Muscle layer of duodenum (tissue), 2 donors: ENCODE measurements around the gene SPATA2.

ENCODE experiments used
- H3K27ac ChIP-seq: one replicate; pipeline ENCODE4 v1.7.0; 2013; ENCODE audit warnings: mild to moderate bottlenecking, low read length
- H3K27me3 ChIP-seq: one replicate; pipeline ENCODE4 v1.7.0; 2013; ENCODE audit warnings: low read depth, mild to moderate bottlenecking, control low read depth, low read length
- H3K36me3 ChIP-seq, 2 donors: one replicate each; pipeline ENCODE4 v1.7.0; 2013; ENCODE audit warnings: low read length in 2 of 2, control low read depth in 1 of 2, mild to moderate bottlenecking in 1 of 2; ENCODE audit not compliant: insufficient read depth in 2 of 2, control insufficient read depth in 1 of 2
- H3K4me1 ChIP-seq, 2 donors: one replicate each; pipeline ENCODE4 v1.7.0; 2013; ENCODE audit warnings: low read length in 2 of 2, mild to moderate bottlenecking in 2 of 2, control low read depth in 1 of 2, moderate library complexity in 1 of 2; ENCODE audit not compliant: insufficient read depth in 2 of 2, control insufficient read depth in 1 of 2
- H3K4me3 ChIP-seq, 2 donors: one replicate each; pipeline ENCODE4 v1.7.0; 2013; ENCODE audit warnings: low read length in 2 of 2, low read depth in 1 of 2, mild to moderate bottlenecking in 1 of 2
- H3K9me3 ChIP-seq, 2 donors: one replicate each; pipeline ENCODE4 v1.7.0; 2013; ENCODE audit warnings: low read length in 2 of 2, control low read depth in 1 of 2, mild to moderate bottlenecking in 1 of 2; ENCODE audit not compliant: control insufficient read depth in 1 of 2
- donor health status: healthy.

Gene SPATA2

DNA sequence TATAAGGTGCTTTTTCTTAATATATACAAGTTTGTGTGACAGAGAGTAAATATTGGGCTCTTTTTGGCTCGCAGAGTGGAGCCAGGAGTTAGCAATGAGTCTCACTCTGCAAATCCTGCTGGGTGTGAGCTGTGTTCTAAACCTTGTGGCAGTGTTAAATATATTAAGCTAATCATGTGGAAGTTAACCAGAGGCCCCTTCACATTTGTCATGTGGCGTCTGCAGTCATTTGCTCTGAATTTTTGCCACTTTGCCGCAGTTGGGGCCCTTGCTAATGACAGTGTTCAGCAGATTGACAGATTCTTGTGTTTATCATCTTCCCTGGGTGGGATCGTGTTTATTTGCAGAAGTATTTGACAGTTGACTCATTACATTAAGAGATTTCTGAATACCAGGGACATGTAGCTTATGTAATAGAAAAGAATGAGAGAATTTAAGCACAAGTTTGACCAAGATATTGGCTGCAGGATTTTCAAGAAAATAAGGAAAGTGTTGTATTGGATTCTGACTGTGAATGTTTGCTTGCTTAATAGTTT lies 37.9 kb downstream of the SPATA2 start:
- H3K9me3 ChIP-seq: no peaks in the 10 kb centered on the region
- H3K27me3 ChIP-seq: no peaks in the 10 kb centered on the region
- H3K4me1 ChIP-seq: peaks cover 0 to 12% of the 10 kb centered on the region in 2 donors
- peaks cover 29% of the 10 kb centered on the region in 2 donors for H3K36me3 ChIP-seq
- no peak overlapping the region for H3K27ac ChIP-seq
- H3K4me3 ChIP-seq: no peak overlapping the region

DNA sequence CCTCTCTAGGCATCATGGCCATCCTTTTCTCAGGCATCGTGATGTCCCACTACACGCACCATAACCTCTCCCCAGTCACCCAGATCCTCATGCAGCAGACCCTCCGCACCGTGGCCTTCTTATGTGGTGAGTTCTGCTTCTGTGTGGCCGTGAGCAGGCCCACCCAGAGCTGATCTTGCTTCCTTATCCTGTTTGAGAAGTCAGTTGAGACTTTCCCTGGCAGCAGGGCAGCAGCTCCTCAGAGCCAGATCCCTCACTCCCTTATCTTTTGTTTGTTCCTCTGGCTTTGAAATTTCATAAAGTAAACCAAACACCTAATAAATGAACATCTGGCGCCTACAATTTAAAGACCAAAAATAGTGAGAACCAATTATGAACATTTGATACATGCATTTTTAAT lies 40.6 kb downstream of the SPATA2 start:
- H3K4me1 ChIP-seq: peaks cover 0 to 12% of the 10 kb centered on the region in 2 donors
- peaks cover 23 to 26% of the 10 kb centered on the region in 2 donors for H3K36me3 ChIP-seq
- H3K9me3 ChIP-seq: no peaks in the 10 kb centered on the region
- H3K27me3 ChIP-seq: no peaks in the 10 kb centered on the region
- no peak overlapping the region for H3K27ac ChIP-seq
- no peak overlapping the region for H3K4me3 ChIP-seq

DNA sequence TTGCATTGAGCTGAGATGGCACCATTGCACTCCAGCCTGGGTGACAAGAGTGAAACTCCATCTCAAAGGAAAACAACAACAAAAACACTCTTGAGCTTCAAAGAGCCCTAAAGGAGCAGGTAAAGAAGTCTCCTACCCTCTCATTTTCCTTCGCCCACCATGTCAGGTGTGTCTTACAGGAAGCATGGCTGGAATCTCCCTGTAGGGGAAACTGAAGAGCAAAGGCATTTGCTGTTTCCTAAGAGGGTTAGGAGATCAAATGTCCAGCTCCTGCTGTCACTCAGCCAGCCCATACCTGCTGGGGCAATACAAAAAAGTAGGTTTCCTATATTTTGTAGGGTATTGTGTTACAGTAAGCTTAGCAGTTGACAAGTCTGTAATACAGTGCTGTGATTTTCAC lies 43.3 kb downstream of the SPATA2 start:
- Histone ChIP-seq H3K27ac (no peak overlapping the region), H3K27me3 (no peaks in the 10 kb centered on the region), H3K4me1 (peaks cover 0 to 5% of the 10 kb centered on the region in 2 donors), H3K36me3 (peaks cover 27 to 40% of the 10 kb centered on the region in 2 donors), H3K9me3 (no peaks in the 10 kb centered on the region), H3K4me3 (no peak overlapping the region)

DNA sequence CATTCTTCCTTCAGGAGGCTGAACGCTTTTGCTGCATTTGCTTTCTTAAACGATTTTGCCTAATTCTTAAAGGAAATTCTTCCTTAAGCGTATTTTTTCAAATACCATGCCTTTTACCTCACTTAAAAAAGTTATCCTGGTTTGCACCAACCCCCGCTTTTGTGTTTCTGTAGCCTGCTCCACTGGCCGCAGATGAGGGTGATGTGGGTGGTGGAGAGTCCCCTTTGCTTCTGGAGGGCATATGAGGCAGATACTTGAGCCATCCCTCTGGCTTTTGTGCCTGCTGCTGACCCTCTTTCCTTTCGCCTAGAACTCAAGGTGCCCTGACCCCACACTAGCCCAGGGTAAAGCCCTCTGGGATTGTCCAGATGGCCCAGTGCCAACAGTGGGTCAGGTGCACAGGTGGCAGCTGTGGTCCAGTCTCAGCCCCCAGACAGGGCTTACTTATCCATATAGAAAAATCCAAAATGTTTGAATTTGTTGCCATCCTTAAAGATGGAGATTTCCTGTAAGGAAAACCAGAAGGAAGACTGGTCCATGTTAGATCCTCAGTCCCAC lies 43.9 kb downstream of the SPATA2 start:
- peaks cover 25 to 45% of the 10 kb centered on the region in 2 donors for H3K36me3 ChIP-seq
- no peak overlapping the region for H3K4me3 ChIP-seq

GRCh38 chr20:49870261-49870660 lies 45.1 kb downstream of the SPATA2 start:
- no peaks in the 10 kb centered on the region for H3K4me1 ChIP-seq
- no peak overlapping the region for H3K4me3 ChIP-seq
- H3K27me3 ChIP-seq: no peaks in the 10 kb centered on the region
- peaks cover 23 to 56% of the 10 kb centered on the region in 2 donors for H3K36me3 ChIP-seq
- no peak overlapping the region for H3K27ac ChIP-seq
- no peaks in the 10 kb centered on the region for H3K9me3 ChIP-seq

More for the DNA sequence above, 43.9 kb downstream of the SPATA2 start:
- no peak overlapping the region for H3K27ac ChIP-seq
- H3K9me3 ChIP-seq: no peaks in the 10 kb centered on the region
- no peaks in the 10 kb centered on the region for H3K27me3 ChIP-seq
- H3K4me1 ChIP-seq: no peaks in the 10 kb centered on the region

DNA sequence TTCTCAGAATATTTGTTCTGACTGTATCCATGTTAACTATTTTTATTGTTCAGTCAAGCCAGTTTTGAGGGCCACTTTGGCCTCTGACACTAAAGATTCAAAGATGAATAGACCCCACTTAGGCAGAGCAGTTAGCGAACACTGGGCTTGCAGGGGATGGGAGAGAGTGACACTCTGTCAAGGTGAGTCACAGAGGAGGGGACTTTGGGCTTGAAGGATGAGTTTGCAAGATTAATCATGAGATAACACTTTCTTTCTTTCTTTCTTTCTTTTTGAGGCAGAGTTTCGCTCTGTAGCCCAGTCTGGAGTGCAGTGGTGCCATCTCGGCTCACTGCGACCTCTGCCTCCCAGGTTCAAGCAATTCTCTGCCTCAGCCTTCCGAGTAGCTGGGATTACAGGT lies 46.4 kb downstream of the SPATA2 start:
- Histone ChIP-seq H3K36me3 (peaks cover 31 to 58% of the 10 kb centered on the region in 2 donors), H3K4me3 (no peak overlapping the region), H3K9me3 (no peaks in the 10 kb centered on the region), H3K27me3 (no peaks in the 10 kb centered on the region), H3K27ac (no peak overlapping the region), H3K4me1 (no peaks in the 10 kb centered on the region)

DNA sequence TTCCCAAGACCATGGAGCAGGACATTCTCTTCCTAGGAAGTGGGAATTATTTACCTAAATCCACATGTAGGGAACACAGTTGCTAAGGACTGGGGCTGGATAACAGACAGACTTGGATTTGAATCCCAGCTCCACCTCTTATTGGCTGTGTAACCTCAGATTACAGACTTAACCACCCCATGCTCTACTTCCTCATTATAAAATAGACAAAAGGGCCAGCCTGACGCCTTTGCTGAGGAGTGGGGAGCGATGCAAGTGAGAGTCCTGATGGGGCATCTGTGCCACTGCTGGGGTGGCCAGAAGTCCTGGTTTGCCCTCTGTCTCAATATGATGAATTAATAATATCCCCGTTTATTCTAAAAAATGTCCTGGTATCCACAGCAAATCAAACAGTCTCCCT lies 46.8 kb downstream of the SPATA2 start:
- H3K9me3 ChIP-seq: no peaks in the 10 kb centered on the region
- no peak overlapping the region for H3K27ac ChIP-seq
- no peak overlapping the region for H3K4me3 ChIP-seq
- H3K36me3 ChIP-seq: peaks cover 31 to 58% of the 10 kb centered on the region in 2 donors
- no peaks in the 10 kb centered on the region for H3K4me1 ChIP-seq
- no peaks in the 10 kb centered on the region for H3K27me3 ChIP-seq

GRCh38 chr20:49867453-49868215 lies 47.7 kb downstream of the SPATA2 start:
- Histone ChIP-seq H3K27me3 (no peaks in the 10 kb centered on the region), H3K4me1 (no peaks in the 10 kb centered on the region), H3K36me3 (peaks cover 31 to 63% of the 10 kb centered on the region in 2 donors), H3K27ac (no peak overlapping the region), H3K4me3 (no peak overlapping the region), H3K9me3 (no peaks in the 10 kb centered on the region)

DNA sequence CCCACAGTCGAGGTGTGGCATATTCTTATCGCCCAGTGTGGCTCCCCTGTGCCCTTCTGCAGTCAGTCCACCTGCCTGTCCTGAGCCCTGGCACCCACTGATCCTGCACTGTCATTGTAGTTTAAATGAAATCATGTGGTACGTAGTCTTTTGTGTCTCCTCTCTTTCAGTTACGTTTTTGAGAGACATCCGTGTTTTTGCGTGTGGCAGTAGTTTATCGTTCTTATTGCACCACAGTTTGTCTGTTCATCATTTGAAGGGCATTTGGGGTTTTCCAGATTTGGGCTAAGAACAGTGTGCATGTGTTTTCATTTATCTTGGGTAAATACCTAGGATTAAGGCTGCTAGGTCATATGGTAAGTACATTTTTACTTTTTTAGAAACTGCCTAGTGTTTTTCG lies 49.3 kb downstream of the SPATA2 start:
- no peak overlapping the region for H3K27ac ChIP-seq
- no peaks in the 10 kb centered on the region for H3K27me3 ChIP-seq
- no peaks in the 10 kb centered on the region for H3K9me3 ChIP-seq
- no peak overlapping the region for H3K4me3 ChIP-seq
- peaks cover 27 to 58% of the 10 kb centered on the region in 2 donors for H3K36me3 ChIP-seq
- H3K4me1 ChIP-seq: no peaks in the 10 kb centered on the region

GRCh38 chr20:49865559-49865958 lies 49.8 kb downstream of the SPATA2 start:
- Histone ChIP-seq H3K27me3 (no peaks in the 10 kb centered on the region), H3K36me3 (peaks cover 27 to 57% of the 10 kb centered on the region in 2 donors), H3K27ac (no peak overlapping the region)

DNA sequence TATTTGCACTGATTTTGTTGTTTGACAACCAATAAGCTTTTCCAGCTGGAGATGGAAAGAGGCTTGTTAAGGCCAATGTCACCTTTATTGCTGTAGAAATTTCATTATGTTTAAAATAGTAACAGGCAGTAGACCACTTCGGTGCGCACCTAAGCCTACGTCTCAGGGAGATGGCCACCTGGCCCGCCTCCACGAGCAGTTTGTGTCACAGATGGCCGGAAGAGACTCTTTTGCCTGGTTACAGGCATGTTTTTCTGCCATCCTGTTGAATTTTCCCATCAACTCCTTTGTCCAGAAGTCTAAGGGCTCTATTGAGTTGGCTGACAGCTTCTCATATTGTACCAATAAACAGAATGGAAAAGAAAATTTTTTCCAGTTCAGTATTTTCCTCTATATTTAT lies 51.7 kb downstream of the SPATA2 start:
- no peaks in the 10 kb centered on the region for H3K4me1 ChIP-seq
- H3K9me3 ChIP-seq: no peaks in the 10 kb centered on the region
- no peak overlapping the region for H3K4me3 ChIP-seq
- H3K27ac ChIP-seq: no peak overlapping the region
- H3K36me3 ChIP-seq: peaks cover 37 to 66% of the 10 kb centered on the region in 2 donors
- H3K27me3 ChIP-seq: no peaks in the 10 kb centered on the region

More at GRCh38 chr20:49865559-49865958, 49.8 kb downstream of the SPATA2 start:
- no peaks in the 10 kb centered on the region for H3K4me1 ChIP-seq
- no peaks in the 10 kb centered on the region for H3K9me3 ChIP-seq
- H3K4me3 ChIP-seq: no peak overlapping the region
